MM.1S (cell line): Measurements from ENCODE around the gene RAI1.

Experiments used
- EZH2 ChIP-seq: fragments of 300-600 bp; sonication (generic); optimal IDR thresholded peaks from 2 replicates; pipeline ENCODE3; 2017; ENCODE audit warnings: low read depth, mild to moderate bottlenecking, antibody characterized with exemption, low read length, mixed read lengths
- EZH2phosphoT487 ChIP-seq: fragments of 300-600 bp; sonication (generic); IDR thresholded peaks from 2 replicates; pipeline ENCODE4 v1.6.1; 2018; ENCODE audit warnings: antibody characterized with exemption, low read length
- TF ChIP-seq, protein P1 (sequence below): fragments of 300-600 bp; sonication (generic); IDR thresholded peaks from 2 replicates; pipeline ENCODE4 v1.5.1; 2016; ENCODE audit warnings: antibody characterized with exemption, low read length, mixed read lengths

DNA sequence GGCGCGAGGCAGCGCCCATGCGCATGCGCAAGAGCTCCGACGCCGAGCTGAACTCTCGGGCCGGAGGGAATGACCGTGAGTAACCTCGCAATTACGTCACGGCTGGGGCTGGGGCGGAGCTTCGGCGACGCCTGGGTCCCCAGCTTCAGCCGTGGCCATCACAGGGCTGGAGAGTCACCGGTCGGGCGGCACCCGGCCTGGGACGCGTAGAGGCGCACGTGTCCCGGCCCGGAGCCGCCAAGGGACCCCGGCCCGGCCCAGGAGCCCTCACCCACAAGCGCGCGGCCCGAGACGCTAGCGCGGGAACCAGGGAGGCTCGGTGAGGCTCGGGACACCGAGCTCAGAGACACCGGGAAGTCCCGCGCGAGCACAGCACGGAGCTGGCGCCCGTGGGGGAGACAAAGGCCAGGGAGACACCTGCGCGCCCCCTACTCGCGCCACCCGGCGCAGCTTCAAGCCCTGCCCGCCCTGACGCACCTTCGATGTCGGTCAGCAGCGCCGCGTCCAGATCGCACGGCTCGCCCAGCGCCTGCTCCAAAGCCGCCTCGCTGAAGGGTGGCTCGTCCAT is 155.1 kb downstream of the RAI1 start:
- TF ChIP-seq, protein P1, sequence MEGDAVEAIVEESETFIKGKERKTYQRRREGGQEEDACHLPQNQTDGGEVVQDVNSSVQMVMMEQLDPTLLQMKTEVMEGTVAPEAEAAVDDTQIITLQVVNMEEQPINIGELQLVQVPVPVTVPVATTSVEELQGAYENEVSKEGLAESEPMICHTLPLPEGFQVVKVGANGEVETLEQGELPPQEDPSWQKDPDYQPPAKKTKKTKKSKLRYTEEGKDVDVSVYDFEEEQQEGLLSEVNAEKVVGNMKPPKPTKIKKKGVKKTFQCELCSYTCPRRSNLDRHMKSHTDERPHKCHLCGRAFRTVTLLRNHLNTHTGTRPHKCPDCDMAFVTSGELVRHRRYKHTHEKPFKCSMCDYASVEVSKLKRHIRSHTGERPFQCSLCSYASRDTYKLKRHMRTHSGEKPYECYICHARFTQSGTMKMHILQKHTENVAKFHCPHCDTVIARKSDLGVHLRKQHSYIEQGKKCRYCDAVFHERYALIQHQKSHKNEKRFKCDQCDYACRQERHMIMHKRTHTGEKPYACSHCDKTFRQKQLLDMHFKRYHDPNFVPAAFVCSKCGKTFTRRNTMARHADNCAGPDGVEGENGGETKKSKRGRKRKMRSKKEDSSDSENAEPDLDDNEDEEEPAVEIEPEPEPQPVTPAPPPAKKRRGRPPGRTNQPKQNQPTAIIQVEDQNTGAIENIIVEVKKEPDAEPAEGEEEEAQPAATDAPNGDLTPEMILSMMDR = no peak
- TF ChIP-seq EZH2 (no peak), EZH2phosphoT487 (no peak)
